CD14-positive monocyte (primary cell): ENCODE measurements around the gene SPAG16. TPM values are rescaled to one million over a fixed set of nuclear protein-coding genes. Genes with fewer than 3 reads are reported as not detected.

Experiments
- DNase-seq, 3 donors: peaks; one replicate each; pipeline ENCODE4 v3.0.0-alpha.2; 2011 to 2022
- H2AFZ ChIP-seq: 2 replicates; pipeline ENCODE4 v1.6.0; 2012; ENCODE audit warnings: mild to moderate bottlenecking, low read depth, low read length, inconsistent platforms; ENCODE audit not compliant: insufficient read depth, poor library complexity, severe bottlenecking
- H3K27ac ChIP-seq, 2 donors: 1 replicate in 1 of 2; 2 replicates in 1 of 2; pipeline ENCODE4 v1.5.1; 2012 to 2013; ENCODE audit warnings: low read length in 2 of 2, control low read depth in 1 of 2, inconsistent platforms in 1 of 2, low read depth in 1 of 2, mild to moderate bottlenecking in 1 of 2
- H3K27me3 ChIP-seq, 2 donors: one replicate each; pipeline versions ENCODE4 v1.6.0 to v1.6.1; 2011 to 2013; ENCODE audit warnings: low read length in 2 of 2; ENCODE audit not compliant: control insufficient read depth in 2 of 2, insufficient read depth in 2 of 2
- H3K36me3 ChIP-seq, 2 donors: replicated peaks in 1 of 2; 1 replicate in 1 of 2; 2 replicates in 1 of 2; pipeline versions ENCODE4 v1.5.1 to v1.6.1; 2012 to 2013; ENCODE audit warnings: low read length in 2 of 2, control low read depth in 1 of 2, inconsistent platforms in 1 of 2, mild to moderate bottlenecking in 1 of 2; ENCODE audit not compliant: insufficient read depth in 2 of 2, control insufficient read depth in 1 of 2
- H3K4me1 ChIP-seq, 2 donors: 1 replicate in 1 of 2; 2 replicates in 1 of 2; pipeline versions ENCODE4 v1.5.1 to v1.6.1; 2012 to 2013; ENCODE audit warnings: low read length in 2 of 2, control low read depth in 1 of 2, inconsistent platforms in 1 of 2, mild to moderate bottlenecking in 1 of 2, moderate library complexity in 1 of 2; ENCODE audit not compliant: insufficient read depth in 2 of 2, control insufficient read depth in 1 of 2
- H3K4me2 ChIP-seq: replicated peaks from 2 replicates; pipeline ENCODE3; 2012; ENCODE audit warnings: low read length, moderate library complexity, mild to moderate bottlenecking; ENCODE audit not compliant: poor library complexity, severe bottlenecking; ENCODE audit errors: extremely low read depth
- H3K4me3 ChIP-seq, 3 experiments: fragments of 200-600 bp in 1 of 3; sonication (generic) in 1 of 3; replicated peaks in 1 of 3; 1 replicate in 2 of 3; 2 replicates in 1 of 3; pipeline ENCODE4 v1.5.1; 2011 to 2013; ENCODE audit warnings: low read length in 3 of 3, mild to moderate bottlenecking in 3 of 3, control low read depth in 2 of 3, low read depth in 2 of 3, inconsistent platforms in 1 of 3, moderate library complexity in 1 of 3
- H3K79me2 ChIP-seq: 2 replicates; pipeline ENCODE4 v1.6.0; 2012; ENCODE audit warnings: mild to moderate bottlenecking, control low read depth, inconsistent platforms, low read length, moderate library complexity; ENCODE audit not compliant: insufficient read depth
- H3K9ac ChIP-seq: 2 replicates; pipeline ENCODE4 v1.6.0; 2017; ENCODE audit warnings: low read length, mild to moderate bottlenecking; ENCODE audit not compliant: insufficient read depth, poor library complexity, severe bottlenecking
- H3K9me3 ChIP-seq, 2 donors: replicated peaks in 1 of 2; 1 replicate in 1 of 2; 2 replicates in 1 of 2; pipeline versions ENCODE4 v1.5.1 to v1.6.1; 2012 to 2013; ENCODE audit warnings: low read length in 2 of 2, control low read depth in 1 of 2; ENCODE audit not compliant: control insufficient read depth in 1 of 2, insufficient read depth in 1 of 2
- H4K20me1 ChIP-seq: 2 replicates; pipeline ENCODE4 v1.6.0; 2012; ENCODE audit warnings: mild to moderate bottlenecking, low read length, control low read depth, moderate library complexity; ENCODE audit not compliant: insufficient read depth
- H3K27ac Mint-ChIP-seq, 7 donors: one replicate each; pipeline ENCODE4 v1.8.0; 2020; ENCODE audit warnings: mild to moderate bottlenecking in 7 of 7, mixed read lengths in 7 of 7, moderate library complexity in 6 of 7, inconsistent platforms in 2 of 7
- H3K27me3 Mint-ChIP-seq, 3 donors: one replicate each; pipeline ENCODE4 v1.8.0; 2021 to 2022; ENCODE audit warnings: low read depth in 3 of 3, mild to moderate bottlenecking in 3 of 3, mixed read lengths in 3 of 3, moderate library complexity in 3 of 3, inconsistent platforms in 1 of 3
- H3K36me3 Mint-ChIP-seq, 2 donors: one replicate each; pipeline ENCODE4 v1.8.0; 2020; ENCODE audit warnings: mixed read lengths in 2 of 2, inconsistent platforms in 1 of 2, mild to moderate bottlenecking in 1 of 2
- H3K4me1 Mint-ChIP-seq: one replicate; pipeline ENCODE4 v1.8.0; 2020; ENCODE audit warnings: mild to moderate bottlenecking, mixed read lengths
- H3K4me3 Mint-ChIP-seq, 2 donors: one replicate each; pipeline ENCODE4 v1.8.0; 2020; ENCODE audit warnings: mild to moderate bottlenecking in 2 of 2, mixed read lengths in 2 of 2, moderate library complexity in 1 of 2
- H3K9me3 Mint-ChIP-seq, 7 donors: one replicate each; pipeline ENCODE4 v1.8.0; 2020 to 2022; ENCODE audit warnings: mixed read lengths in 7 of 7, mild to moderate bottlenecking in 6 of 7, moderate library complexity in 6 of 7, inconsistent platforms in 2 of 7
- CTCF ChIP-seq: fragments of 200-600 bp; IDR thresholded peaks from one replicate; pipeline ENCODE4 v1.8.0; 2022; ENCODE audit warnings: antibody characterized with exemption, mild to moderate bottlenecking
- WGBS: methylation state at CpG from one replicate; pipeline ENCODE4 v1.1.5; 2013; ENCODE audit warnings: missing lambda C conversion rate; ENCODE audit not compliant: insufficient coverage; 5-methylcytosine and 5-hydroxymethylcytosine counted together
- intact Hi-C, 2 donors: fragments of 100-400 bp; cut with micrococcal nuclease; formaldehyde crosslinking; loops; one replicate each; pipeline versions ENCODE4 v1.15.0 to v1.15.1; 2023
- polyA plus RNA-seq, 3 donors: library from polyadenylated mRNA; depleted of rRNA in 1 of 3; unstranded in 2 of 3; stranded (reverse) in 1 of 3; fragments of 300-500 nt in 2 of 3; fragments of >200 nt in 1 of 3; fragmentation: Illumina TruSeq in 2 of 3; gene quantifications; 1 replicate in 2 of 3; 2 replicates in 1 of 3; pipeline ENCODE4 v1.2.3, GENCODE V29; 2012 to 2021

SPAG16 gene
- polyA plus RNA-seq, 3 donors, result 0.12 to 0.30 TPM; not detected in 1

- no peak for TF ChIP-seq CTCF
- peaks cover 0 to 2% (median 0%) of the 10 kb centered on the region in 3 donors for H3K27me3 Mint-ChIP-seq
- Histone ChIP-seq H3K36me3 (no peaks in the 10 kb centered on the region), H4K20me1 (no peaks in the 10 kb centered on the region), H3K27me3 (no peaks in the 10 kb centered on the region), H3K4me1 (no peaks in the 10 kb centered on the region), H3K79me2 (no peaks in the 10 kb centered on the region), H3K9ac (no peak overlapping the region), H3K27ac (no peak overlapping the region), H2AFZ (no peak overlapping the region), H3K9me3 (no peaks in the 10 kb centered on the region), H3K4me2 (no peak overlapping the region), H3K4me3 (no peak overlapping the region)
- H3K27ac Mint-ChIP-seq, result no peak overlapping the region
- WGBS, result no CpG with 5 or more reads among the region's 2 CpGs
- H3K4me1 Mint-ChIP-seq, result no peaks in the 10 kb centered on the region
- intact Hi-C loops, result no loop called here
- H3K36me3 Mint-ChIP-seq, result no peaks in the 10 kb centered on the region
- peaks cover 0 to 3% (median 0%) of the 10 kb centered on the region in 7 donors for H3K9me3 Mint-ChIP-seq
- no peak overlapping the region for H3K4me3 Mint-ChIP-seq
- DNase-seq, result no peak
These were observed 912.0 kb downstream of the SPAG16 start for GRCh38 chr2:214196260-214196659.

- DNase-seq, result no peak
- intact Hi-C loops, result no loop called here
- no peaks in the 10 kb centered on the region for H3K36me3 Mint-ChIP-seq
- Histone ChIP-seq H2AFZ (no peak overlapping the region), H3K79me2 (no peaks in the 10 kb centered on the region), H4K20me1 (no peaks in the 10 kb centered on the region), H3K9me3 (peaks cover 0 to 12% of the 10 kb centered on the region in 2 donors), H3K27me3 (no peaks in the 10 kb centered on the region), H3K4me3 (no peak overlapping the region), H3K4me2 (no peak overlapping the region), H3K9ac (no peak overlapping the region), H3K36me3 (no peaks in the 10 kb centered on the region), H3K4me1 (no peaks in the 10 kb centered on the region), H3K27ac (no peak overlapping the region)
- TF ChIP-seq CTCF, result no peak
- peaks cover 4 to 12% (median 5%) of the 10 kb centered on the region in 7 donors for H3K9me3 Mint-ChIP-seq
- no peak overlapping the region for H3K27ac Mint-ChIP-seq
- no peak overlapping the region for H3K4me3 Mint-ChIP-seq
- no CpG with 5 or more reads among the region's 2 CpGs for WGBS
- H3K27me3 Mint-ChIP-seq, result no peaks in the 10 kb centered on the region
- H3K4me1 Mint-ChIP-seq, result no peaks in the 10 kb centered on the region
These were observed 917.6 kb downstream of the SPAG16 start for GRCh38 chr2:214201892-214202291.
